Liver (tissue), 9 donors: ENCODE measurements around the gene TGFBR3. TPM values are rescaled to one million over a fixed set of nuclear protein-coding genes. Genes with fewer than 3 reads are reported as not detected.

Source experiments
- DNase-seq: peaks from one replicate; pipeline ENCODE4 v3.0.0-alpha.2; 2017; ENCODE audit warnings: low spot score
- H3K27ac ChIP-seq, 2 donors: one replicate each; pipeline ENCODE4 v1.7.0; 2013; ENCODE audit warnings: inconsistent platforms in 2 of 2, low read length in 2 of 2, control low read depth in 1 of 2, low read depth in 1 of 2, mild to moderate bottlenecking in 1 of 2
- H3K27me3 ChIP-seq, 4 donors: one replicate each; pipeline versions ENCODE4 v1.6.1 to v1.7.0; 2013; ENCODE audit warnings: low read length in 3 of 4, inconsistent platforms in 1 of 4, mild to moderate bottlenecking in 1 of 4, moderate library complexity in 1 of 4; ENCODE audit not compliant: control insufficient read depth in 4 of 4, insufficient read depth in 4 of 4
- H3K36me3 ChIP-seq, 4 donors: one replicate each; pipeline versions ENCODE4 v1.6.1 to v1.7.0; 2013; ENCODE audit warnings: low read length in 3 of 4, mild to moderate bottlenecking in 3 of 4, low read depth in 1 of 4, moderate library complexity in 1 of 4; ENCODE audit not compliant: control insufficient read depth in 4 of 4, insufficient read depth in 3 of 4
- H3K4me1 ChIP-seq, 4 donors: one replicate each; pipeline versions ENCODE4 v1.6.1 to v1.7.0; 2013; ENCODE audit warnings: low read length in 3 of 4, mild to moderate bottlenecking in 3 of 4, moderate library complexity in 1 of 4; ENCODE audit not compliant: control insufficient read depth in 4 of 4, insufficient read depth in 4 of 4
- H3K4me3 ChIP-seq, 3 donors: one replicate each; pipeline versions ENCODE4 v1.6.1 to v1.7.0; 2013; ENCODE audit warnings: low read length in 3 of 3, control low read depth in 1 of 3, low read depth in 1 of 3, mild to moderate bottlenecking in 1 of 3
- H3K9ac ChIP-seq, 2 donors: one replicate each; pipeline ENCODE4 v1.7.0; 2013; ENCODE audit warnings: low read length in 2 of 2, mild to moderate bottlenecking in 2 of 2, moderate library complexity in 2 of 2, control low read depth in 1 of 2, low read depth in 1 of 2
- H3K9me3 ChIP-seq, 4 donors: one replicate each; pipeline versions ENCODE4 v1.6.1 to v1.7.0; 2013; ENCODE audit warnings: low read length in 3 of 4; ENCODE audit not compliant: control insufficient read depth in 4 of 4
- EGR1 ChIP-seq, 2 donors: IDR thresholded peaks; 2 replicates each; pipeline ENCODE4 v1.6.1; 2016 to 2018; ENCODE audit warnings: antibody characterized with exemption in 2 of 2, low read depth in 2 of 2
- FOXA1 ChIP-seq: IDR thresholded peaks from 2 replicates; pipeline ENCODE4 v1.6.1; 2016; ENCODE audit warnings: antibody characterized with exemption
- FOXA2 ChIP-seq: IDR thresholded peaks from 2 replicates; pipeline ENCODE4 v1.6.1; 2016; ENCODE audit warnings: antibody characterized with exemption
- GABPA ChIP-seq, 2 donors: IDR thresholded peaks in 1 of 2; conservative IDR thresholded peaks in 1 of 2; 2 replicates each; pipeline ENCODE4 v1.6.1; 2016; ENCODE audit warnings: antibody characterized with exemption in 2 of 2, mild to moderate bottlenecking in 1 of 2, moderate library complexity in 1 of 2
- HNF4A ChIP-seq, 2 donors: conservative IDR thresholded peaks; 2 replicates each; pipeline ENCODE4 v1.6.1; 2016; ENCODE audit warnings: antibody characterized with exemption in 2 of 2, mild to moderate bottlenecking in 2 of 2
- JUND ChIP-seq, 2 donors: IDR thresholded peaks; 2 replicates each; pipeline ENCODE4 v1.6.1; 2016; ENCODE audit warnings: antibody characterized with exemption in 2 of 2
- RAD21 ChIP-seq, 2 donors: IDR thresholded peaks; 2 replicates each; pipeline ENCODE4 v1.6.1; 2016; ENCODE audit warnings: antibody characterized with exemption in 2 of 2, mild to moderate bottlenecking in 2 of 2
- RXRA ChIP-seq, 2 donors: IDR thresholded peaks; 2 replicates each; pipeline ENCODE4 v1.6.1; 2017 to 2018; ENCODE audit warnings: antibody characterized with exemption in 2 of 2, mild to moderate bottlenecking in 1 of 2
- SP1 ChIP-seq: IDR thresholded peaks from 2 replicates; pipeline ENCODE4 v1.6.1; 2018; ENCODE audit warnings: antibody characterized with exemption, mild to moderate bottlenecking
- TAF1 ChIP-seq: conservative IDR thresholded peaks from 2 replicates; pipeline ENCODE4 v1.6.1; 2016; ENCODE audit warnings: antibody characterized with exemption, mild to moderate bottlenecking
- YY1 ChIP-seq: IDR thresholded peaks from 2 replicates; pipeline ENCODE4 v1.6.1; 2016; ENCODE audit warnings: antibody characterized with exemption, mild to moderate bottlenecking
- WGBS: extraction: QIAGEN DNeasy Blood & Tissue Kit; methylation state at CpG from one replicate; pipeline ENCODE4 v1.1.7; 2013; 5-methylcytosine and 5-hydroxymethylcytosine counted together
- polyA plus RNA-seq, 2 donors: library from polyadenylated mRNA; stranded (reverse) in 1 of 2; unstranded in 1 of 2; fragments of 200-250 nt in 1 of 2; fragments of >200 nt in 1 of 2; fragmentation: Nextera tagmentation in 1 of 2; extraction: Ambion mirVana in 1 of 2; gene quantifications; one replicate each; pipeline versions ENCODE4 v1.2.1 to v1.2.3, GENCODE V29; 2013 to 2015
- total RNA-seq, 2 donors: library from RNA; depleted of rRNA; stranded (reverse); fragments of >200 nt; gene quantifications; one replicate each; pipeline ENCODE4 v1.2.3, GENCODE V29; 2014
- TF ChIP-seq, protein P1 (sequence below): IDR thresholded peaks from 2 replicates; pipeline ENCODE4 v1.6.1; 2016; ENCODE audit warnings: antibody characterized with exemption
- TF ChIP-seq, protein P2 (sequence below): IDR thresholded peaks from 2 replicates; pipeline ENCODE4 v1.6.1; 2016; ENCODE audit warnings: antibody characterized with exemption
- TF ChIP-seq, protein P3 (sequence below): IDR thresholded peaks from 2 replicates; pipeline ENCODE4 v1.6.1; 2016; ENCODE audit warnings: antibody characterized with exemption
- TF ChIP-seq, protein P4 (sequence below): fragments of 150-350 bp; IDR thresholded peaks from 2 replicates; pipeline ENCODE4 v1.5.1; 2017; ENCODE audit warnings: improper control_type of control experiment, low read depth, low read length; ENCODE audit not compliant: missing input control
- donor health status: healthy.
- donor health status: healthy.
- donor health status: healthy.
- donor health status: healthy.
- donor health status: healthy.

Gene TGFBR3
- total and polyA plus RNA-seq, 4 donors: 6.1 to 19.3 (median 9.9) TPM

DNA sequence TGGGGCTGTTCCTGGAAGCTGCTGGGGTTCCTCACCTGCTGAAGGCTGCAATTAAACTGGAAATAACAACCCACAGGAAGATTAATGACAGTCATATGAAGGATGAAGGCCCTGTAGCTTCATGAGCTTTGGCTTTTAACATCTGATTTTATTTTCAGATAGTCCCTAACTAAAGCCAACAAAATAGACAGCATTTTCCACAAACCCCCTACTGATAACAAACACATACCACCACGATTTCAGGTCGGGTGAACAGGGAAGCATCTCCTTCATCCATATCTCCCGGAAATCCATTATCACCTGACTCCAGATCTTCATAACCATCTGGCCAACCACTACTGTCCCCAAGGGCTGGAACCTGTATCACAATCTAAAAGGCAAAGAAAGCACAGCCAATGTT is 169.6 kb downstream of the TGFBR3 start (continued):
- TF ChIP-seq FOXA2: no peak
- no peak for TF ChIP-seq JUND (IDR thresholded peaks at IDR 0.05)
- TF ChIP-seq HNF4A (conservative IDR thresholded peaks at IDR 0.05): no peak
- TF ChIP-seq YY1: no peak

DNA sequence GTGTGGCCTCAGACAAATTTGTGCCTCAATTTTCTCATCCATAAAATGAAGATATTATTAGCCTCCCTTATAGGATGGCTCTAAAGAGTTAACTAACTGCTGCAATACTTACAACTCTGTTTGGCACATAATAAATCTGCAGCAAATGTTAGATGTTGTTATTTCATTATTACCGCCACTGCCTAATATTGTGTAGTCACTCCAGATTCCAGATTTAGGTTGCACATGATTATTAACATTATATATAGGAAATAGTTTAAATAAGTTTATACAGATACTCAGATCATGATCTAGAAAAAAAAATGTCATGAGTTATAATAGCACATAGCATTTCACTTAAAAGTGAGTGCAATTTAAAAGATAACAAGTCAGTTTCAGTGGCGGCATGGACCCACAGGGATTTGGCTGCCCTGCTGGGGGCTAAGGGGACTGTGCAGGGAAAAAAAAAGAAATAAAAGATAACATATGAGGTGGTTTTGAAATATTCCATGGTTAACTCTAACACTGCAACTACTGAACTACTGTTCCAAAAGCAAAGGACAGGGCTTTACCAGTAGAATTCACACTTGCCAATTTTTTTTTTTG is 170.4 kb downstream of the TGFBR3 start:
- 97% methylated on average over 2 of the region's 2 CpGs for WGBS
- Histone ChIP-seq H3K27ac (no peak overlapping the region), H3K4me3 (no peak overlapping the region), H3K27me3 (no peaks in the 10 kb centered on the region), H3K9ac (no peak overlapping the region), H3K4me1 (peaks cover 0 to 4% (median 1%) of the 10 kb centered on the region in 4 donors), H3K36me3 (peaks cover 0 to 29% (median 16%) of the 10 kb centered on the region in 4 donors), H3K9me3 (no peaks in the 10 kb centered on the region)
- DNase-seq: no peak
- TF ChIP-seq RAD21 (IDR thresholded peaks at IDR 0.05): no peak
- no peak for TF ChIP-seq GABPA (IDR thresholded peaks at IDR 0.05 in 1 of 2, conservative IDR thresholded peaks at IDR 0.05 in 1 of 2)
- TF ChIP-seq FOXA2: no peak
- no peak for TF ChIP-seq EGR1 (IDR thresholded peaks at IDR 0.05; ENCODE audit: low read depth in 2 of 2)
- TF ChIP-seq, protein P1, sequence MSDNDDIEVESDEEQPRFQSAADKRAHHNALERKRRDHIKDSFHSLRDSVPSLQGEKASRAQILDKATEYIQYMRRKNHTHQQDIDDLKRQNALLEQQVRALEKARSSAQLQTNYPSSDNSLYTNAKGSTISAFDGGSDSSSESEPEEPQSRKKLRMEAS: no peak
- TF ChIP-seq, protein P2, sequence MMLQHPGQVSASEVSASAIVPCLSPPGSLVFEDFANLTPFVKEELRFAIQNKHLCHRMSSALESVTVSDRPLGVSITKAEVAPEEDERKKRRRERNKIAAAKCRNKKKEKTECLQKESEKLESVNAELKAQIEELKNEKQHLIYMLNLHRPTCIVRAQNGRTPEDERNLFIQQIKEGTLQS: no peak
- TF ChIP-seq TAF1: no peak
- TF ChIP-seq YY1: no peak
- no peak for TF ChIP-seq SP1
- TF ChIP-seq, protein P3, sequence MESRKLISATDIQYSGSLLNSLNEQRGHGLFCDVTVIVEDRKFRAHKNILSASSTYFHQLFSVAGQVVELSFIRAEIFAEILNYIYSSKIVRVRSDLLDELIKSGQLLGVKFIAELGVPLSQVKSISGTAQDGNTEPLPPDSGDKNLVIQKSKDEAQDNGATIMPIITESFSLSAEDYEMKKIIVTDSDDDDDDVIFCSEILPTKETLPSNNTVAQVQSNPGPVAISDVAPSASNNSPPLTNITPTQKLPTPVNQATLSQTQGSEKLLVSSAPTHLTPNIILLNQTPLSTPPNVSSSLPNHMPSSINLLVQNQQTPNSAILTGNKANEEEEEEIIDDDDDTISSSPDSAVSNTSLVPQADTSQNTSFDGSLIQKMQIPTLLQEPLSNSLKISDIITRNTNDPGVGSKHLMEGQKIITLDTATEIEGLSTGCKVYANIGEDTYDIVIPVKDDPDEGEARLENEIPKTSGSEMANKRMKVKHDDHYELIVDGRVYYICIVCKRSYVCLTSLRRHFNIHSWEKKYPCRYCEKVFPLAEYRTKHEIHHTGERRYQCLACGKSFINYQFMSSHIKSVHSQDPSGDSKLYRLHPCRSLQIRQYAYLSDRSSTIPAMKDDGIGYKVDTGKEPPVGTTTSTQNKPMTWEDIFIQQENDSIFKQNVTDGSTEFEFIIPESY: no peak
- TF ChIP-seq, protein P4, sequence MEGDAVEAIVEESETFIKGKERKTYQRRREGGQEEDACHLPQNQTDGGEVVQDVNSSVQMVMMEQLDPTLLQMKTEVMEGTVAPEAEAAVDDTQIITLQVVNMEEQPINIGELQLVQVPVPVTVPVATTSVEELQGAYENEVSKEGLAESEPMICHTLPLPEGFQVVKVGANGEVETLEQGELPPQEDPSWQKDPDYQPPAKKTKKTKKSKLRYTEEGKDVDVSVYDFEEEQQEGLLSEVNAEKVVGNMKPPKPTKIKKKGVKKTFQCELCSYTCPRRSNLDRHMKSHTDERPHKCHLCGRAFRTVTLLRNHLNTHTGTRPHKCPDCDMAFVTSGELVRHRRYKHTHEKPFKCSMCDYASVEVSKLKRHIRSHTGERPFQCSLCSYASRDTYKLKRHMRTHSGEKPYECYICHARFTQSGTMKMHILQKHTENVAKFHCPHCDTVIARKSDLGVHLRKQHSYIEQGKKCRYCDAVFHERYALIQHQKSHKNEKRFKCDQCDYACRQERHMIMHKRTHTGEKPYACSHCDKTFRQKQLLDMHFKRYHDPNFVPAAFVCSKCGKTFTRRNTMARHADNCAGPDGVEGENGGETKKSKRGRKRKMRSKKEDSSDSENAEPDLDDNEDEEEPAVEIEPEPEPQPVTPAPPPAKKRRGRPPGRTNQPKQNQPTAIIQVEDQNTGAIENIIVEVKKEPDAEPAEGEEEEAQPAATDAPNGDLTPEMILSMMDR: no peak
- TF ChIP-seq FOXA1: no peak

DNA sequence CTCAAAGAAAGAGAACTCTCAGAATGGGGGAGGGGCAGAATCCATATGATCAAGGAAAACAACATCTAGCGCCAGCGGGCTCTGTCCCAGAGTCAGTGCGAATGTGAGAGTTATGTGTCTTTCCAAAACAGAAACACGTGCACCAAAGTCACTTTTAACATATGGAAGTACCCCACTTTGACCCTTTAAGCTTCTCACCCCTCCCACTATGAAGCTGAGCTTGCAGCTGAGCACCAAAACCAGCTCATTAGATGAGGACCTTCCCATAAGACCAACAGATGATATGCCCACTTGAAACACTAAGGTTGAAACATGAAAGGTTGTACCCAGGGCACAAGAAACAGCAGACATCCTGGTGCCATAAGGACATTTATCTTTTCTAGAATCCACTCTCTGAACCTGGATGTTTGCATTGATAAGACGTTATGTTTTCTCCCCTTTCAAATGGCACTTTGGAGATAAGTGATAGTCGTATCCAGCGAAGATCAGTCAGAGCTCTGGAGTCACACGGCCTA is 171.0 kb downstream of the TGFBR3 start:
- no peak for DNase-seq
- WGBS: 93% methylated on average over 8 of the region's 8 CpGs
- no peak for TF ChIP-seq FOXA2
- no peak for TF ChIP-seq RXRA (IDR thresholded peaks at IDR 0.05)
- TF ChIP-seq YY1: no peak
- TF ChIP-seq, protein P3: no peak
- TF ChIP-seq SP1: no peak
- no peak for TF ChIP-seq JUND (IDR thresholded peaks at IDR 0.05)
- TF ChIP-seq, protein P2: no peak
- no peak for TF ChIP-seq EGR1 (IDR thresholded peaks at IDR 0.05; ENCODE audit: low read depth in 2 of 2)
- H3K27ac ChIP-seq: no peak overlapping the region
- peaks cover 0 to 4% (median 1%) of the 10 kb centered on the region in 4 donors for H3K4me1 ChIP-seq
- no peak overlapping the region for H3K4me3 ChIP-seq
- no peaks in the 10 kb centered on the region for H3K9me3 ChIP-seq
- no peak overlapping the region for H3K9ac ChIP-seq
- H3K36me3 ChIP-seq: peaks cover 0 to 23% (median 17%) of the 10 kb centered on the region in 4 donors
- no peaks in the 10 kb centered on the region for H3K27me3 ChIP-seq
